Measurements from ENCODE around the gene PGA5. TPM values are rescaled to one million over a fixed set of nuclear protein-coding genes. Genes with fewer than 3 reads are reported as not detected.

Gene PGA5
- total and polyA plus RNA-seq, 9 of the 15 experiments (the other 6 are each of a cell fraction or from before 2014, with no cell fraction given), result not detected

DNA sequence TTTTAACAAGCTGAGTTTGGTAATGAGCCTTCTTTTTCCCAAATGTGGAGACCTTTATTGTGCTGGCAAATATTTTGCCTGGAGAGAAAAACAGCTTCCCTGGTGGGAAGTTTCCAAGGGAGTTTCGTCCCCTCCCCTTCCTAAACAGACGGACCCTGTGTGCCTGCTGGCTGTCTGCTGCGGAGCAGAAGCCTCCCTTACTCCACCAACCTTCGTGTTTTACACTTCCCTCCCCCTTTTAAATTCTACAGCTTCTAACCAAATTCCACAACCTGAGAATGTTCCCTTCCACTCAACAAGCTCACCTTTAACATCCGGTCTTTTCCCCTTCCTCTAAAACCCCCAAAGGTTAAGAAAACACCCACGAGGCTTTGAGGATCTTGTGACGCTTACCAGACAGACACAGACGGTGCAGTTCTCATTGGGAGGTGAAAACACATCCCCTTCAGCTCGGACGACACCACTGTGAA is 37.1 kb downstream of the PGA5 start (continued):
- TF ChIP-seq, protein P1, sequence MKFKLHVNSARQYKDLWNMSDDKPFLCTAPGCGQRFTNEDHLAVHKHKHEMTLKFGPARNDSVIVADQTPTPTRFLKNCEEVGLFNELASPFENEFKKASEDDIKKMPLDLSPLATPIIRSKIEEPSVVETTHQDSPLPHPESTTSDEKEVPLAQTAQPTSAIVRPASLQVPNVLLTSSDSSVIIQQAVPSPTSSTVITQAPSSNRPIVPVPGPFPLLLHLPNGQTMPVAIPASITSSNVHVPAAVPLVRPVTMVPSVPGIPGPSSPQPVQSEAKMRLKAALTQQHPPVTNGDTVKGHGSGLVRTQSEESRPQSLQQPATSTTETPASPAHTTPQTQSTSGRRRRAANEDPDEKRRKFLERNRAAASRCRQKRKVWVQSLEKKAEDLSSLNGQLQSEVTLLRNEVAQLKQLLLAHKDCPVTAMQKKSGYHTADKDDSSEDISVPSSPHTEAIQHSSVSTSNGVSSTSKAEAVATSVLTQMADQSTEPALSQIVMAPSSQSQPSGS (CRISPR knock-in tag; IDR thresholded peaks at IDR 0.05), result no peak
- TF ChIP-seq, protein P2, sequence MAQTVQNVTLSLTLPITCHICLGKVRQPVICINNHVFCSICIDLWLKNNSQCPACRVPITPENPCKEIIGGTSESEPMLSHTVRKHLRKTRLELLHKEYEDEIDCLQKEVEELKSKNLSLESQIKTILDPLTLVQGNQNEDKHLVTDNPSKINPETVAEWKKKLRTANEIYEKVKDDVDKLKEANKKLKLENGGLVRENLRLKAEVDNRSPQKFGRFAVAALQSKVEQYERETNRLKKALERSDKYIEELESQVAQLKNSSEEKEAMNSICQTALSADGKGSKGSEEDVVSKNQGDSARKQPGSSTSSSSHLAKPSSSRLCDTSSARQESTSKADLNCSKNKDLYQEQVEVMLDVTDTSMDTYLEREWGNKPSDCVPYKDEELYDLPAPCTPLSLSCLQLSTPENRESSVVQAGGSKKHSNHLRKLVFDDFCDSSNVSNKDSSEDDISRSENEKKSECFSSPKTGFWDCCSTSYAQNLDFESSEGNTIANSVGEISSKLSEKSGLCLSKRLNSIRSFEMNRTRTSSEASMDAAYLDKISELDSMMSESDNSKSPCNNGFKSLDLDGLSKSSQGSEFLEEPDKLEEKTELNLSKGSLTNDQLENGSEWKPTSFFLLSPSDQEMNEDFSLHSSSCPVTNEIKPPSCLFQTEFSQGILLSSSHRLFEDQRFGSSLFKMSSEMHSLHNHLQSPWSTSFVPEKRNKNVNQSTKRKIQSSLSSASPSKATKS (CRISPR knock-in tag; IDR thresholded peaks at IDR 0.05), result no peak
- TF ChIP-seq TBP (optimal IDR thresholded peaks at IDR 0.05; ENCODE audit: low read depth, low read length) (no peak), TFAM (CRISPR knock-in tag; conservative IDR thresholded peaks at IDR 0.05) (no peak)
- TF ChIP-seq, protein P3, sequence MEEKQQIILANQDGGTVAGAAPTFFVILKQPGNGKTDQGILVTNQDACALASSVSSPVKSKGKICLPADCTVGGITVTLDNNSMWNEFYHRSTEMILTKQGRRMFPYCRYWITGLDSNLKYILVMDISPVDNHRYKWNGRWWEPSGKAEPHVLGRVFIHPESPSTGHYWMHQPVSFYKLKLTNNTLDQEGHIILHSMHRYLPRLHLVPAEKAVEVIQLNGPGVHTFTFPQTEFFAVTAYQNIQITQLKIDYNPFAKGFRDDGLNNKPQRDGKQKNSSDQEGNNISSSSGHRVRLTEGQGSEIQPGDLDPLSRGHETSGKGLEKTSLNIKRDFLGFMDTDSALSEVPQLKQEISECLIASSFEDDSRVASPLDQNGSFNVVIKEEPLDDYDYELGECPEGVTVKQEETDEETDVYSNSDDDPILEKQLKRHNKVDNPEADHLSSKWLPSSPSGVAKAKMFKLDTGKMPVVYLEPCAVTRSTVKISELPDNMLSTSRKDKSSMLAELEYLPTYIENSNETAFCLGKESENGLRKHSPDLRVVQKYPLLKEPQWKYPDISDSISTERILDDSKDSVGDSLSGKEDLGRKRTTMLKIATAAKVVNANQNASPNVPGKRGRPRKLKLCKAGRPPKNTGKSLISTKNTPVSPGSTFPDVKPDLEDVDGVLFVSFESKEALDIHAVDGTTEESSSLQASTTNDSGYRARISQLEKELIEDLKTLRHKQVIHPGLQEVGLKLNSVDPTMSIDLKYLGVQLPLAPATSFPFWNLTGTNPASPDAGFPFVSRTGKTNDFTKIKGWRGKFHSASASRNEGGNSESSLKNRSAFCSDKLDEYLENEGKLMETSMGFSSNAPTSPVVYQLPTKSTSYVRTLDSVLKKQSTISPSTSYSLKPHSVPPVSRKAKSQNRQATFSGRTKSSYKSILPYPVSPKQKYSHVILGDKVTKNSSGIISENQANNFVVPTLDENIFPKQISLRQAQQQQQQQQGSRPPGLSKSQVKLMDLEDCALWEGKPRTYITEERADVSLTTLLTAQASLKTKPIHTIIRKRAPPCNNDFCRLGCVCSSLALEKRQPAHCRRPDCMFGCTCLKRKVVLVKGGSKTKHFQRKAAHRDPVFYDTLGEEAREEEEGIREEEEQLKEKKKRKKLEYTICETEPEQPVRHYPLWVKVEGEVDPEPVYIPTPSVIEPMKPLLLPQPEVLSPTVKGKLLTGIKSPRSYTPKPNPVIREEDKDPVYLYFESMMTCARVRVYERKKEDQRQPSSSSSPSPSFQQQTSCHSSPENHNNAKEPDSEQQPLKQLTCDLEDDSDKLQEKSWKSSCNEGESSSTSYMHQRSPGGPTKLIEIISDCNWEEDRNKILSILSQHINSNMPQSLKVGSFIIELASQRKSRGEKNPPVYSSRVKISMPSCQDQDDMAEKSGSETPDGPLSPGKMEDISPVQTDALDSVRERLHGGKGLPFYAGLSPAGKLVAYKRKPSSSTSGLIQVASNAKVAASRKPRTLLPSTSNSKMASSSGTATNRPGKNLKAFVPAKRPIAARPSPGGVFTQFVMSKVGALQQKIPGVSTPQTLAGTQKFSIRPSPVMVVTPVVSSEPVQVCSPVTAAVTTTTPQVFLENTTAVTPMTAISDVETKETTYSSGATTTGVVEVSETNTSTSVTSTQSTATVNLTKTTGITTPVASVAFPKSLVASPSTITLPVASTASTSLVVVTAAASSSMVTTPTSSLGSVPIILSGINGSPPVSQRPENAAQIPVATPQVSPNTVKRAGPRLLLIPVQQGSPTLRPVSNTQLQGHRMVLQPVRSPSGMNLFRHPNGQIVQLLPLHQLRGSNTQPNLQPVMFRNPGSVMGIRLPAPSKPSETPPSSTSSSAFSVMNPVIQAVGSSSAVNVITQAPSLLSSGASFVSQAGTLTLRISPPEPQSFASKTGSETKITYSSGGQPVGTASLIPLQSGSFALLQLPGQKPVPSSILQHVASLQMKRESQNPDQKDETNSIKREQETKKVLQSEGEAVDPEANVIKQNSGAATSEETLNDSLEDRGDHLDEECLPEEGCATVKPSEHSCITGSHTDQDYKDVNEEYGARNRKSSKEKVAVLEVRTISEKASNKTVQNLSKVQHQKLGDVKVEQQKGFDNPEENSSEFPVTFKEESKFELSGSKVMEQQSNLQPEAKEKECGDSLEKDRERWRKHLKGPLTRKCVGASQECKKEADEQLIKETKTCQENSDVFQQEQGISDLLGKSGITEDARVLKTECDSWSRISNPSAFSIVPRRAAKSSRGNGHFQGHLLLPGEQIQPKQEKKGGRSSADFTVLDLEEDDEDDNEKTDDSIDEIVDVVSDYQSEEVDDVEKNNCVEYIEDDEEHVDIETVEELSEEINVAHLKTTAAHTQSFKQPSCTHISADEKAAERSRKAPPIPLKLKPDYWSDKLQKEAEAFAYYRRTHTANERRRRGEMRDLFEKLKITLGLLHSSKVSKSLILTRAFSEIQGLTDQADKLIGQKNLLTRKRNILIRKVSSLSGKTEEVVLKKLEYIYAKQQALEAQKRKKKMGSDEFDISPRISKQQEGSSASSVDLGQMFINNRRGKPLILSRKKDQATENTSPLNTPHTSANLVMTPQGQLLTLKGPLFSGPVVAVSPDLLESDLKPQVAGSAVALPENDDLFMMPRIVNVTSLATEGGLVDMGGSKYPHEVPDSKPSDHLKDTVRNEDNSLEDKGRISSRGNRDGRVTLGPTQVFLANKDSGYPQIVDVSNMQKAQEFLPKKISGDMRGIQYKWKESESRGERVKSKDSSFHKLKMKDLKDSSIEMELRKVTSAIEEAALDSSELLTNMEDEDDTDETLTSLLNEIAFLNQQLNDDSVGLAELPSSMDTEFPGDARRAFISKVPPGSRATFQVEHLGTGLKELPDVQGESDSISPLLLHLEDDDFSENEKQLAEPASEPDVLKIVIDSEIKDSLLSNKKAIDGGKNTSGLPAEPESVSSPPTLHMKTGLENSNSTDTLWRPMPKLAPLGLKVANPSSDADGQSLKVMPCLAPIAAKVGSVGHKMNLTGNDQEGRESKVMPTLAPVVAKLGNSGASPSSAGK (IDR thresholded peaks at IDR 0.05), result no peak
- TF ChIP-seq, protein P4, sequence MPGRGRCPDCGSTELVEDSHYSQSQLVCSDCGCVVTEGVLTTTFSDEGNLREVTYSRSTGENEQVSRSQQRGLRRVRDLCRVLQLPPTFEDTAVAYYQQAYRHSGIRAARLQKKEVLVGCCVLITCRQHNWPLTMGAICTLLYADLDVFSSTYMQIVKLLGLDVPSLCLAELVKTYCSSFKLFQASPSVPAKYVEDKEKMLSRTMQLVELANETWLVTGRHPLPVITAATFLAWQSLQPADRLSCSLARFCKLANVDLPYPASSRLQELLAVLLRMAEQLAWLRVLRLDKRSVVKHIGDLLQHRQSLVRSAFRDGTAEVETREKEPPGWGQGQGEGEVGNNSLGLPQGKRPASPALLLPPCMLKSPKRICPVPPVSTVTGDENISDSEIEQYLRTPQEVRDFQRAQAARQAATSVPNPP (IDR thresholded peaks at IDR 0.05; ENCODE audit: borderline replicate concordance, insufficient read depth, insufficient read length), result no peak

Measured in K562 (cell line).